Measurements from ENCODE around the gene CITED4.

DNA sequence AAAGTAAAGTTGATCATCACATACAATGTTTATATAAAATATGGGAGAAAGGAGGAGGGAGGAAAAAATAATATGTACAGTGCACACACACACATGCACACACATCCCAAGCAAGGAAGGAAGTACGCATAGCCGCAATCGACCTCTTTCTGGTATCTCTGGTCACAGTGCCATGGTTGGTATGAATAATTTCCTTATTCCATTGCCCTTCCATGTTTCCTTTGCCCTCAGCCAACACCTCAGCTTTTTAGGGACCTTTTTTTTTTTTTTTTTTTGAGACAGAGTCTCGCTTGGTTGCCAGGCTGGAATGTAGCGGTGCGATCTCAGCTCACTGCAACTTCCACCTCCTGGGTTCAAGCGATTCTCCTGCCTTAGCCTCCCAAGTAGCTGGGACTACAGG, 20.6 kb downstream of the CITED4 start:
- TF ChIP-seq CTCF (IDR thresholded peaks at IDR 0.05): no peak
- TF ChIP-seq POLR2A (IDR thresholded peaks at IDR 0.05): no peak

Measured in testis (tissue), 2 donors.